Fibroblast of mammary gland (primary cell): ENCODE results near the gene DMBT1.

Experiments used
- DNase-seq: peaks from one replicate; pipeline ENCODE4 v3.0.0-alpha.2; 2010; ENCODE audit warnings: low read depth
- H3K4me3 ChIP-seq: 2 replicates; pipeline ENCODE4 v1.5.1; 2011; ENCODE audit warnings: low read depth, mild to moderate bottlenecking, low read length, moderate library complexity; ENCODE audit not compliant: control insufficient read depth
- CTCF ChIP-seq: conservative IDR thresholded peaks from 2 replicates; pipeline ENCODE4 v1.5.1; 2011; ENCODE audit warnings: low read depth, low read length, inconsistent platforms; ENCODE audit not compliant: control insufficient read depth, insufficient read depth

Gene DMBT1

GRCh38 chr10:122561212-122561611, 658 bp downstream of the DMBT1 start:
- peak; percentile 8 for DNase-seq
- H3K4me3 ChIP-seq = no peak overlapping the region
- no peak for TF ChIP-seq CTCF

GRCh38 chr10:122561792-122562191, 1.2 kb downstream of the DMBT1 start:
- TF ChIP-seq CTCF = no peak
- no peak overlapping the region for H3K4me3 ChIP-seq
- DNase-seq = no peak

GRCh38 chr10:122564980-122565379, 4.4 kb downstream of the DMBT1 start:
- no peak for DNase-seq
- H3K4me3 ChIP-seq = no peak overlapping the region
- no peak for TF ChIP-seq CTCF

- peak; percentile 90 for DNase-seq
- peak; percentile 94 for TF ChIP-seq CTCF
- H3K4me3 ChIP-seq = peak overlapping the region; percentile 31
Observed at GRCh38 chr10:122565766-122566206, 5.2 kb downstream of the DMBT1 start.

- no peak for DNase-seq
- no peak for TF ChIP-seq CTCF
- no peak overlapping the region for H3K4me3 ChIP-seq
Observed at GRCh38 chr10:122566632-122567031, 6.1 kb downstream of the DMBT1 start.

GRCh38 chr10:122567056-122567660, 6.6 kb downstream of the DMBT1 start:
- peak; percentile 68 for TF ChIP-seq CTCF

GRCh38 chr10:122568551-122568950, 8.0 kb downstream of the DMBT1 start:
- no peak for TF ChIP-seq CTCF
- DNase-seq = no peak
- H3K4me3 ChIP-seq = no peak overlapping the region

More at GRCh38 chr10:122567056-122567660, 6.6 kb downstream of the DMBT1 start:
- H3K4me3 ChIP-seq = no peak overlapping the region
- peak; percentile 27 for DNase-seq
